Gastrocnemius medialis (tissue), 4 donors: ENCODE data around the gene YIPF1.

Experiments used
- CTCF ChIP-seq, 5 experiments: fragments of 450-650 bp in 3 of 5; fragments of 200-600 bp in 2 of 5; sonication (generic) in 2 of 5; IDR thresholded peaks in 4 of 5; conservative IDR thresholded peaks in 1 of 5; 1 replicate in 4 of 5; 2 replicates in 1 of 5; pipeline ENCODE4 v1.5.1; 2016 to 2019; ENCODE audit warnings: antibody characterized with exemption in 5 of 5, mild to moderate bottlenecking in 3 of 5, moderate library complexity in 3 of 5
- POLR2A ChIP-seq, 2 donors: fragments of 450-650 bp; IDR thresholded peaks; one replicate each; pipeline ENCODE4 v1.6.1; 2017; ENCODE audit warnings: antibody characterized with exemption in 2 of 2, mild to moderate bottlenecking in 2 of 2, moderate library complexity in 2 of 2

- TF ChIP-seq CTCF (IDR thresholded peaks at IDR 0.05 in 4 of 5, conservative IDR thresholded peaks at IDR 0.05 in 1 of 5): no peak
- no peak for TF ChIP-seq POLR2A (IDR thresholded peaks at IDR 0.05)
Observed at GRCh38 chr1:53838654-53838974, 51.0 kb downstream of the YIPF1 start.
